Measurements from ENCODE around the gene FICD.

- no peak for TF ChIP-seq CTCF (IDR thresholded peaks at IDR 0.05; ENCODE audit: poor library complexity, severe bottlenecking)
- no peak for TF ChIP-seq EP300 (conservative IDR thresholded peaks at IDR 0.05; ENCODE audit: poor library complexity, severe bottlenecking)
- TF ChIP-seq RAD21 (conservative IDR thresholded peaks at IDR 0.05) = no peak
- TF ChIP-seq TAF1 (IDR thresholded peaks at IDR 0.05; ENCODE audit: low read depth) = no peak
- TF ChIP-seq SMC3 (conservative IDR thresholded peaks at IDR 0.05; ENCODE audit: poor library complexity) = no peak
- TF ChIP-seq EZH2 (IDR thresholded peaks at IDR 0.05; ENCODE audit: borderline replicate concordance, insufficient read depth, low read length, poor library complexity, severe bottlenecking) = no peak
- no peak for TF ChIP-seq REST (IDR thresholded peaks at IDR 0.05; ENCODE audit: borderline replicate concordance)
- no peak for TF ChIP-seq POLR2AphosphoS5 (IDR thresholded peaks at IDR 0.05)
Observed at GRCh38 chr12:108518101-108518715, 3.1 kb downstream of the FICD start.

All from neural cell (in vitro differentiated cells).